NT2/D1 (cell line): ENCODE measurements around the gene TLCD3B.
A peak's percentile ranks its signal among the peaks of the same experiment; 100 is the strongest.

ENCODE experiments used
- DNase-seq: peaks from one replicate; pipeline ENCODE4 v3.0.0-alpha.2; 2011; ENCODE audit warnings: low read depth, low spot score
- H3K27me3 ChIP-seq: 2 replicates; pipeline ENCODE4 v1.6.0; 2011; ENCODE audit warnings: mild to moderate bottlenecking; ENCODE audit not compliant: insufficient read length, insufficient read depth
- H3K36me3 ChIP-seq: 2 replicates; pipeline ENCODE4 v1.6.1; 2011; ENCODE audit warnings: mild to moderate bottlenecking, low read length, mixed read lengths; ENCODE audit not compliant: insufficient read depth, insufficient read length
- H3K4me1 ChIP-seq: 2 replicates; pipeline ENCODE4 v1.5.1; 2011; ENCODE audit not compliant: insufficient read depth, insufficient read length
- H3K4me3 ChIP-seq: 2 replicates; pipeline ENCODE4 v1.5.1; 2011; ENCODE audit warnings: low read depth; ENCODE audit not compliant: insufficient read length
- H3K9ac ChIP-seq: 2 replicates; pipeline ENCODE4 v1.6.0; 2011; ENCODE audit warnings: low read depth; ENCODE audit not compliant: insufficient read length
- H3K9me3 ChIP-seq: 2 replicates; pipeline ENCODE4 v1.5.1; 2011; ENCODE audit warnings: mild to moderate bottlenecking, low read length; ENCODE audit not compliant: insufficient read depth
- SUZ12 ChIP-seq: IDR thresholded peaks from 2 replicates; pipeline ENCODE4 v1.6.1; 2011; ENCODE audit not compliant: insufficient read length, insufficient read depth; ENCODE audit errors: extremely low read depth
- YY1 ChIP-seq: IDR thresholded peaks from 2 replicates; pipeline ENCODE4 v1.6.1; 2011; ENCODE audit not compliant: insufficient read length, insufficient read depth
- ZNF274 ChIP-seq: IDR thresholded peaks from 2 replicates; pipeline ENCODE4 v1.6.1; 2011; ENCODE audit warnings: mild to moderate bottlenecking, low read depth, low read length

TLCD3B gene

DNA sequence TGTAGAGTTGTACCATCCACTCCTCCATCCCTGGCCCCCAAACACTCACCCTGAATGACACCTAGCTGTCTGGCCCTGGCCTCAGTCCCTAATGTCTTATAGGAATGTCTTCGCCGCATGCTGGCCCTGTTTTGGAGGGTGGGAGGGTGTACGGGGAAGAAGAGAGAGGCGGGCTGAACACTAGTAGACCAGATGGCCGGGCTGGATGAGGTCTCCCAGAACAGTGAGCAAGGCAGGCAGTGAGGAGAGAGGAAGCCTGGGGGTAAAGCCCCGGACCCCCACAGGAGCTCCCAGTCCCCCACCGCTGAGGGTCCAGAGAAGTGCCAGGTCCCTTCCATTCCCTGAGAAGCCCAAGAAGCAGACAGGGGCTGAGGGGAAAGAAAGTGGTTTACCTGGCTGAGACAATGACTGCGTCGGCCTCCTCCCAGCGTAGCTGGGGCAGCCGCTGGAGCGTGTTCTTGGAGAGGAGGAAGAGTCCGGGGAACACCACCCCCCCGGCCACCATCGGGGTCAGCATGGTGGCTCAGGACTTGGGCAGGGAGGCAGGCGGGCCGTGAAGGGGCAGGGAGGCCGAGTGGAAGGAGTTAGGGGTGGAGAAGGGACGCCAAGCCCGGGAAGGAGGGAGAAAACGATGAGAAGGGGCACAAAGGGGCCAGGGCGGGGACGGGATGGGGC lies 923 bp downstream of the TLCD3B start:
- Histone ChIP-seq H3K4me3 (peak overlapping the region; percentile 19), H3K4me1 (peaks cover 14% of the 10 kb centered on the region), H3K9me3 (no peaks in the 10 kb centered on the region), H3K9ac (peak overlapping the region; percentile 2), H3K36me3 (no peaks in the 10 kb centered on the region), H3K27me3 (peaks cover 18% of the 10 kb centered on the region)
- no peak for DNase-seq
- no peak for TF ChIP-seq SUZ12
- no peak for TF ChIP-seq ZNF274
- TF ChIP-seq YY1 = no peak

DNA sequence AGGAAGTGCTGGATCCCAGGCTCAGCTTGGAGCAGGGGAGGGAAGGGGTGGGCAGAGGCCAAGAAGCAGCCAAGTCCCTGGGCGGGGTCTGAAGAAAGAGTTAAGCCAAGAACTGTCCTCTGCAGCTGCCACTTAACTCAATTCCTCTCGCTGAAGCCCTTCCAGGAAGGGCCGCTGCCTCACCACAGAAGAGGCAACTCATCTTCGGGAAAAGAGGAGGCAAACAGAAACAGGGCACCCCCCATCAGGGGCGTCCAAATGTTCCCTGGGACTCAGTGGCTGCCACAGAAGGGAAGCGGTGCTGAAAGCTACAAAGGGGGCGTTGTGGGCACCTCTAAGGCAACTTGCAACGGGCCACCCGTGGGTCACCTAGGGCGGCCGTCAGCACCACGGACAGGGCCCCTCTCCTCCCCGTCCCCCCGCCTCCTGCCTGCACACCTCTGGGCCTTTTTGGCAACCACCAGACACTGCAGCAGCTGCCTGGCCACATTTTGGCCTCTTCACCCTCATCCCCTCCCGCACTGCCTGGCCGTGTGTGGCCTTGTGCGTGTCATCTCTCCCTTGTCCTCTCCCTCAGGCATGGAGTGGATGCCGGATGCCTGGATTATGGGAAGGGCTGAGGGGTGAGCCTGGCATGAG lies 2.5 kb downstream of the TLCD3B start:
- Histone ChIP-seq H3K4me3 (no peak overlapping the region), H3K4me1 (peaks cover 14% of the 10 kb centered on the region), H3K9me3 (no peaks in the 10 kb centered on the region), H3K36me3 (no peaks in the 10 kb centered on the region), H3K9ac (no peak overlapping the region), H3K27me3 (peaks cover 18% of the 10 kb centered on the region)
- TF ChIP-seq ZNF274 (no peak), YY1 (no peak), SUZ12 (no peak)
- no peak for DNase-seq

- Histone ChIP-seq H3K9ac (no peak overlapping the region), H3K27me3 (peaks cover 18% of the 10 kb centered on the region), H3K4me3 (no peak overlapping the region), H3K9me3 (no peaks in the 10 kb centered on the region), H3K4me1 (peaks cover 14% of the 10 kb centered on the region), H3K36me3 (no peaks in the 10 kb centered on the region)
- TF ChIP-seq SUZ12 = no peak
- TF ChIP-seq ZNF274 = no peak
- TF ChIP-seq YY1 = no peak
- DNase-seq = no peak
These were observed 3.3 kb downstream of the TLCD3B start for GRCh38 chr16:30027588-30028437.

DNA sequence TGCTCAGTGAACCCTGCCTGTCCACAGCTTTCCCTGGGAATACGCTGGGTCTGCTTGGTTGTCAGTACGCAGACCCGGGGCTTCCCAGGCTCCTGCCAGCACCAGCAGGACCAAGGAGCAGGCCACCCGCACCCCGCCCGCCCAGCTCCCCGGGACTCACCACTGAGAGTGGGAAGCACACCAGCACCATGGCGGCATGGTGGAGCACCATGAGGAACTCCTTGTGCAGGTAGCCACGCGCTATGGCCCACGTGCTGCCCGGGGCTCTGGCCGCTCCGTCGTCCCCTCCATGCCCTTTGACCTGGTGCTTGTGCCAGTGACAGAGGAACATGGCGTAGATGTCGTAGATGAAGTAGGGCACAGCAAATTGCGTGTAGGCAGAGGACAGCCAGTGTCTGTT lies 4.6 kb downstream of the TLCD3B start:
- TF ChIP-seq ZNF274 (no peak), YY1 (no peak), SUZ12 (no peak)
- Histone ChIP-seq H3K36me3 (no peaks in the 10 kb centered on the region), H3K9ac (no peak overlapping the region), H3K4me3 (no peak overlapping the region), H3K9me3 (no peaks in the 10 kb centered on the region), H3K4me1 (peaks cover 8% of the 10 kb centered on the region), H3K27me3 (peaks cover 16% of the 10 kb centered on the region)
- no peak for DNase-seq

DNA sequence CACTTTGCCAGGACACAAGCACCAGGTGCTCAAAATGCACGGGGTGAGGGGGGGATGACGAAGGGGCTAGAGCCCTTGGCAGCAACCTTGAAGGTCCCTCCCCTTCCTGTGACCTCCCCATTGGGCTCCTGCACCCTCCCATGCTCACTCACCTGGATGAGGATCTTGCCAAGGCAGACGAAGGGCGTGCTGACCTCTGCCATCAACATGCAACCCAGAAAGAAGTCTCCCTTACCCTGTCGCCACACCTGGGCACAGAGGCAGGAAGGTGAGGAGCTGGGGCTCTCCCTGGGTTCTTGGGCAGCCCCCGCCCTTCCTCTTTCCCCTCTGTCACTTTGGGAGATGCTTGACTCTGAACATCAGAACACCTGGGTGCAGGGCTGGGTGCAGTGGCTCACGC lies 5.5 kb downstream of the TLCD3B start:
- H3K9me3 ChIP-seq = no peaks in the 10 kb centered on the region
- H3K4me1 ChIP-seq = peaks cover 8% of the 10 kb centered on the region
- H3K4me3 ChIP-seq = no peak overlapping the region
- no peak for DNase-seq
- no peaks in the 10 kb centered on the region for H3K36me3 ChIP-seq
- H3K9ac ChIP-seq = no peak overlapping the region
- no peak for TF ChIP-seq YY1
- peaks cover 11% of the 10 kb centered on the region for H3K27me3 ChIP-seq

DNA sequence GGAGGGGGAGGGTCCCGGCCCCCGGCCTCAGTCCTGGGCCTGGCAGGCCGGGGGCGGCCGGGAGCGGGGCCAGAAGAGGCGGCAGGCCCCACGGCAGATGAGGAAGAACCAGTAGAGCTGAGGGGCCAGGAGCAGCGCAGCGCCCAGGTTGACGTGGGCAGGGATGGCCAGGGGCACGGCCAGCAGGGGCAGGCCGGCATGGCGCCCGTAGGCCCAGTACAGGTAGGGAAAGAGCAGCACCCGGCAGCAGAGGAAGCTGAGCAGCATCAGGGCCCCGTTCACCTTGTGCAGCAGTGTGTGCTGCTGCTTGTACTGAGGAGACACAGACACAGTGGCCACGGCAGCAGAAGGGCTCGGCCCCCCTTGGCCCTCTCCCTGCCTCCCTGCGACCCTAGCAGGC lies 5.9 kb downstream of the TLCD3B start:
- H3K9ac ChIP-seq = no peak overlapping the region
- no peak for TF ChIP-seq ZNF274
- H3K4me3 ChIP-seq = no peak overlapping the region
- H3K27me3 ChIP-seq = peaks cover 8% of the 10 kb centered on the region
- no peak for DNase-seq
- H3K36me3 ChIP-seq = no peaks in the 10 kb centered on the region
- no peaks in the 10 kb centered on the region for H3K9me3 ChIP-seq
- H3K4me1 ChIP-seq = peaks cover 12% of the 10 kb centered on the region

- no peak overlapping the region for H3K4me3 ChIP-seq
- no peaks in the 10 kb centered on the region for H3K9me3 ChIP-seq
- TF ChIP-seq SUZ12 = no peak
- TF ChIP-seq YY1 = no peak
- no peak for TF ChIP-seq ZNF274
- DNase-seq = no peak
- no peaks in the 10 kb centered on the region for H3K36me3 ChIP-seq
- no peak overlapping the region for H3K9ac ChIP-seq
- peaks cover 12% of the 10 kb centered on the region for H3K4me1 ChIP-seq
- H3K27me3 ChIP-seq = peaks cover under 1% of the 10 kb centered on the region
These were observed 6.6 kb downstream of the TLCD3B start for GRCh38 chr16:30024451-30024850.
